Naive thymus-derived CD4-positive, alpha-beta T cell (primary cell): ENCODE measurements around the gene TMEM61. TPM values are rescaled to one million over a fixed set of nuclear protein-coding genes. Genes with fewer than 3 reads are reported as not detected.

Source experiments
- ATAC-seq: fragments of 150-1000 bp; cut with Tn5 transposase; 2 replicates; pipeline ENCODE4 v1.10.0; 2021; ENCODE audit warnings: mild to moderate bottlenecking, moderate library complexity
- CTCF ChIA-PET: fragments of 350-600 bp; sonication (Branson Sonifier 250); formaldehyde crosslinking; loops from one replicate; lab custom pipeline; 2021; ENCODE audit warnings: antibody characterized with exemption; lab: Charles Lee
- POLR2A ChIA-PET: fragments of 350-600 bp; sonication (Branson Sonifier 250); formaldehyde crosslinking; loops from one replicate; lab custom pipeline; 2021; ENCODE audit warnings: antibody characterized with exemption, inconsistent platforms; lab: Charles Lee
- DNase-seq, 9 donors: peaks; one replicate each; pipeline versions ENCODE4 v3.0.0 to v3.0.0-alpha.2; 2020 to 2022; ENCODE audit warnings: mixed read lengths in 1 of 9
- H3K27ac ChIP-seq: one replicate; pipeline ENCODE4 v1.7.0; 2013; ENCODE audit warnings: mild to moderate bottlenecking, low read depth, low read length, moderate library complexity
- H3K27me3 ChIP-seq, 2 donors: one replicate each; pipeline ENCODE4 v1.7.0; 2013; ENCODE audit warnings: low read length in 2 of 2, mild to moderate bottlenecking in 2 of 2, moderate library complexity in 2 of 2; ENCODE audit not compliant: control insufficient read depth in 2 of 2, insufficient read depth in 2 of 2
- H3K36me3 ChIP-seq, 3 experiments: 1 replicate in 2 of 3; 2 replicates in 1 of 3; pipeline ENCODE4 v1.7.0; 2013; ENCODE audit warnings: low read length in 3 of 3, mild to moderate bottlenecking in 3 of 3, moderate library complexity in 1 of 3; ENCODE audit not compliant: insufficient read depth in 3 of 3, control insufficient read depth in 2 of 3
- H3K4me1 ChIP-seq, 2 donors: one replicate each; pipeline ENCODE4 v1.7.0; 2013; ENCODE audit warnings: low read length in 2 of 2, mild to moderate bottlenecking in 2 of 2, moderate library complexity in 1 of 2; ENCODE audit not compliant: control insufficient read depth in 2 of 2, insufficient read depth in 2 of 2
- H3K4me3 ChIP-seq: 2 replicates; pipeline ENCODE4 v1.7.0; 2013; ENCODE audit warnings: mild to moderate bottlenecking, low read length
- H3K9me3 ChIP-seq, 3 experiments: 1 replicate in 2 of 3; 2 replicates in 1 of 3; pipeline ENCODE4 v1.7.0; 2013; ENCODE audit warnings: low read length in 3 of 3; ENCODE audit not compliant: control insufficient read depth in 2 of 3
- H3K27ac Mint-ChIP-seq, 9 donors: one replicate each; pipeline ENCODE4 v1.8.0; 2020 to 2022; ENCODE audit warnings: mixed read lengths in 9 of 9, mild to moderate bottlenecking in 8 of 9, moderate library complexity in 5 of 9, inconsistent platforms in 2 of 9
- H3K27me3 Mint-ChIP-seq, 5 donors: one replicate each; pipeline ENCODE4 v1.8.0; 2021 to 2022; ENCODE audit warnings: mixed read lengths in 5 of 5, mild to moderate bottlenecking in 1 of 5
- H3K36me3 Mint-ChIP-seq, 5 donors: one replicate each; pipeline ENCODE4 v1.8.0; 2020 to 2022; ENCODE audit warnings: mixed read lengths in 5 of 5, mild to moderate bottlenecking in 3 of 5, inconsistent platforms in 1 of 5
- H3K4me1 Mint-ChIP-seq, 7 donors: one replicate each; pipeline ENCODE4 v1.8.0; 2020 to 2022; ENCODE audit warnings: mixed read lengths in 7 of 7, mild to moderate bottlenecking in 3 of 7, inconsistent platforms in 1 of 7
- H3K4me3 Mint-ChIP-seq, 10 donors: one replicate each; pipeline ENCODE4 v1.8.0; 2020 to 2022; ENCODE audit warnings: mild to moderate bottlenecking in 10 of 10, mixed read lengths in 10 of 10, moderate library complexity in 6 of 10, inconsistent platforms in 2 of 10
- H3K9me3 Mint-ChIP-seq, 11 donors: one replicate each; pipeline ENCODE4 v1.8.0; 2020 to 2022; ENCODE audit warnings: mixed read lengths in 11 of 11, mild to moderate bottlenecking in 4 of 11, inconsistent platforms in 1 of 11, moderate library complexity in 1 of 11
- intact Hi-C, 2 donors: fragments of 100-400 bp; cut with micrococcal nuclease; formaldehyde crosslinking; loops; one replicate each; pipeline ENCODE4 v1.15.1; 2023
- polyA plus RNA-seq, 2 donors: library from polyadenylated mRNA; unstranded; fragments of 300-500 nt; fragmentation: Illumina TruSeq; gene quantifications; one replicate each; pipeline ENCODE4 v1.2.3, GENCODE V29; 2021
- total RNA-seq, 6 experiments: library from RNA in 5 of 6; stranded (reverse) in 5 of 6; gene quantifications; 1 replicate in 5 of 6; 2 replicates in 1 of 6; pipeline ENCODE4 v1.2.3 and lab custom pipeline; 2021 to 2026

TMEM61 gene
- total and polyA plus RNA-seq, 7 experiments from 2014 or later: not detected

GRCh38 chr1:55040933-55041494 lies 60.6 kb downstream of the TMEM61 start:
- ChIA-PET CTCF (no interaction called here), POLR2A (no interaction called here)
- H3K4me1 ChIP-seq: no peaks in the 10 kb centered on the region
- H3K27ac Mint-ChIP-seq: no peak overlapping the region
- no peak overlapping the region for H3K27ac ChIP-seq
- no peak overlapping the region for H3K4me3 Mint-ChIP-seq
- H3K27me3 ChIP-seq: no peaks in the 10 kb centered on the region
- intact Hi-C loops: no loop called here
- no peaks in the 10 kb centered on the region for H3K9me3 ChIP-seq
- H3K27me3 Mint-ChIP-seq: peaks cover 36 to 65% (median 45%) of the 10 kb centered on the region in 5 donors
- H3K4me3 ChIP-seq: no peak overlapping the region
- no peak for ATAC-seq
- H3K9me3 Mint-ChIP-seq: no peaks in the 10 kb centered on the region
- DNase-seq: no peak
- H3K4me1 Mint-ChIP-seq: peaks cover 0 to 4% (median 0%) of the 10 kb centered on the region in 7 donors
- H3K36me3 Mint-ChIP-seq: no peaks in the 10 kb centered on the region
- no peaks in the 10 kb centered on the region for H3K36me3 ChIP-seq

GRCh38 chr1:55041613-55042012 lies 61.2 kb downstream of the TMEM61 start:
- no peaks in the 10 kb centered on the region for H3K4me1 ChIP-seq
- Mint-ChIP-seq H3K27me3 (peaks cover 31 to 60% (median 40%) of the 10 kb centered on the region in 5 donors), H3K4me3 (no peak overlapping the region), H3K4me1 (peaks cover 0 to 4% (median 0%) of the 10 kb centered on the region in 7 donors), H3K9me3 (no peaks in the 10 kb centered on the region), H3K36me3 (no peaks in the 10 kb centered on the region), H3K27ac (no peak overlapping the region)
- H3K27ac ChIP-seq: no peak overlapping the region
- H3K36me3 ChIP-seq: no peaks in the 10 kb centered on the region
- H3K27me3 ChIP-seq: no peaks in the 10 kb centered on the region
- H3K9me3 ChIP-seq: no peaks in the 10 kb centered on the region
- ChIA-PET POLR2A (no interaction called here), CTCF (no interaction called here)
- ATAC-seq (no peak), DNase-seq (no peak)
- intact Hi-C loops: no loop called here
- H3K4me3 ChIP-seq: no peak overlapping the region

Other genes with a start within 250 kb of the TMEM61 start
- 1 to 10 TPM in 4 of 5 experiments, under 1 TPM in 1; 0.66 to 7.6 (median 4.7) TPM for gene PARS2, start 216.1 kb upstream of the TMEM61 start, total RNA-seq
- 1 to 10 TPM; 2.1 to 5.3 TPM for gene PARS2, start 216.1 kb upstream of the TMEM61 start, polyA plus RNA-seq
- 10 to 100 TPM in 2 of 5 experiments, 1 to 10 TPM in 3; 7.0 to 16.6 (median 9.8) TPM for gene TTC22, start 179.3 kb upstream of the TMEM61 start, total RNA-seq
- gene TTC22, start 179.3 kb upstream of the TMEM61 start, polyA plus RNA-seq: 1 to 10 TPM; 2.0 to 3.3 TPM
- gene DHCR24, start 93.4 kb upstream of the TMEM61 start, total RNA-seq: 100 to 1,000 TPM in 1 of 5 experiments, 1 to 10 TPM in 4; 2.7 to 103 (median 8.3) TPM
- 1 to 10 TPM; 8.3 to 9.2 TPM for gene DHCR24, start 93.4 kb upstream of the TMEM61 start, polyA plus RNA-seq
- under 1 TPM in 1 of 5 experiments, not detected in 4; 0.05 TPM for gene BSND, start 18.3 kb downstream of the TMEM61 start, total RNA-seq
- not detected for gene BSND, start 18.3 kb downstream of the TMEM61 start, polyA plus RNA-seq
- not detected for gene PCSK9, start 58.9 kb downstream of the TMEM61 start, total RNA-seq
- gene PCSK9, start 58.9 kb downstream of the TMEM61 start, polyA plus RNA-seq: not detected
- 10 to 100 TPM; 47.3 to 91.4 (median 75.4) TPM for gene USP24, start 234.7 kb downstream of the TMEM61 start, total RNA-seq
- gene USP24, start 234.7 kb downstream of the TMEM61 start, polyA plus RNA-seq: 10 to 100 TPM in 1 of 2 donors, 1 to 10 TPM in 1; 4.7 to 10.3 TPM